Mucosa of rectum (tissue), 2 donors: ENCODE measurements around the gene TJP1.

Source experiments
- H3K27ac ChIP-seq, 2 donors: one replicate each; pipeline ENCODE4 v1.7.0; 2013; ENCODE audit warnings: inconsistent platforms in 2 of 2, low read depth in 2 of 2, low read length in 2 of 2
- H3K27me3 ChIP-seq, 2 donors: one replicate each; pipeline ENCODE4 v1.7.0; 2013; ENCODE audit warnings: low read length in 2 of 2; ENCODE audit not compliant: control insufficient read depth in 2 of 2, insufficient read depth in 2 of 2
- H3K36me3 ChIP-seq, 2 donors: one replicate each; pipeline ENCODE4 v1.7.0; 2013; ENCODE audit warnings: low read length in 2 of 2; ENCODE audit not compliant: control insufficient read depth in 2 of 2, insufficient read depth in 2 of 2
- H3K4me1 ChIP-seq, 2 donors: one replicate each; pipeline ENCODE4 v1.7.0; 2013; ENCODE audit warnings: low read length in 2 of 2, mild to moderate bottlenecking in 1 of 2; ENCODE audit not compliant: control insufficient read depth in 2 of 2, insufficient read depth in 2 of 2
- H3K4me3 ChIP-seq, 2 donors: one replicate each; pipeline ENCODE4 v1.7.0; 2013; ENCODE audit warnings: low read length in 2 of 2
- H3K9ac ChIP-seq, 2 donors: one replicate each; pipeline ENCODE4 v1.7.0; 2013; ENCODE audit warnings: low read length in 2 of 2, low read depth in 1 of 2, mild to moderate bottlenecking in 1 of 2
- H3K9me3 ChIP-seq, 2 donors: one replicate each; pipeline ENCODE4 v1.7.0; 2013; ENCODE audit warnings: low read length in 2 of 2; ENCODE audit not compliant: control insufficient read depth in 2 of 2
- donor health status: healthy.
- donor health status: Normal muscosa, but diverticular disease.

The TJP1 gene

GRCh38 chr15:29822100-29822683, at the start of gene TJP1:
Gene TJP1, minus strand, starts transcription at chr15:29822468. Its CDS starts 440 bp downstream, at chr15:29822028.
- no peaks in the 10 kb centered on the region for H3K36me3 ChIP-seq
- peak within 1 kb of the TSS; percentile 91 to 96 for H3K27ac ChIP-seq
- H3K9ac ChIP-seq, result peak within 1 kb of the TSS; percentile 63 to 85
- H3K4me3 ChIP-seq, result peak within 1 kb of the TSS; percentile 85 to 87
- no peaks in the 10 kb centered on the region for H3K9me3 ChIP-seq
- H3K27me3 ChIP-seq, result peaks cover 0 to 3% of the 10 kb centered on the region in 2 donors
- peaks cover 5 to 16% of the 10 kb centered on the region in 2 donors for H3K4me1 ChIP-seq

GRCh38 chr15:29871401-29871800, 49.1 kb upstream of the TJP1 start:
- Histone ChIP-seq H3K27ac (peak overlapping the region in 1 of 2 donors; percentile 33), H3K36me3 (no peaks in the 10 kb centered on the region), H3K9ac (no peak overlapping the region), H3K27me3 (no peaks in the 10 kb centered on the region), H3K4me1 (no peaks in the 10 kb centered on the region), H3K9me3 (no peaks in the 10 kb centered on the region), H3K4me3 (no peak overlapping the region)

GRCh38 chr15:29870495-29871151, 48.4 kb upstream of the TJP1 start:
- H3K27ac ChIP-seq, result peak overlapping the region in 1 of 2 donors; percentile 33
- H3K4me3 ChIP-seq, result no peak overlapping the region
- H3K4me1 ChIP-seq, result no peaks in the 10 kb centered on the region
- no peaks in the 10 kb centered on the region for H3K9me3 ChIP-seq
- H3K27me3 ChIP-seq, result no peaks in the 10 kb centered on the region
- H3K9ac ChIP-seq, result no peak overlapping the region
- H3K36me3 ChIP-seq, result no peaks in the 10 kb centered on the region

GRCh38 chr15:29867241-29868000, 45.2 kb upstream of the TJP1 start:
- H3K4me1 ChIP-seq, result no peaks in the 10 kb centered on the region
- H3K4me3 ChIP-seq, result no peak overlapping the region
- H3K36me3 ChIP-seq, result no peaks in the 10 kb centered on the region
- H3K9me3 ChIP-seq, result no peaks in the 10 kb centered on the region
- H3K27me3 ChIP-seq, result no peaks in the 10 kb centered on the region
- H3K9ac ChIP-seq, result no peak overlapping the region
- H3K27ac ChIP-seq, result no peak overlapping the region

- Histone ChIP-seq H3K9ac (no peak overlapping the region), H3K36me3 (no peaks in the 10 kb centered on the region), H3K4me1 (no peaks in the 10 kb centered on the region), H3K4me3 (no peak overlapping the region), H3K9me3 (no peaks in the 10 kb centered on the region), H3K27me3 (no peaks in the 10 kb centered on the region), H3K27ac (no peak overlapping the region)
Observed at GRCh38 chr15:29866337-29866736, 44.1 kb upstream of the TJP1 start.

GRCh38 chr15:29864501-29864900, 42.2 kb upstream of the TJP1 start:
- H3K9ac ChIP-seq, result no peak overlapping the region
- no peaks in the 10 kb centered on the region for H3K4me1 ChIP-seq
- no peaks in the 10 kb centered on the region for H3K36me3 ChIP-seq
- H3K9me3 ChIP-seq, result no peaks in the 10 kb centered on the region
- H3K27ac ChIP-seq, result no peak overlapping the region
- no peak overlapping the region for H3K4me3 ChIP-seq
- H3K27me3 ChIP-seq, result no peaks in the 10 kb centered on the region

GRCh38 chr15:29863438-29863837, 41.2 kb upstream of the TJP1 start:
- Histone ChIP-seq H3K36me3 (no peaks in the 10 kb centered on the region), H3K27ac (no peak overlapping the region), H3K4me1 (no peaks in the 10 kb centered on the region), H3K9ac (no peak overlapping the region), H3K4me3 (no peak overlapping the region), H3K9me3 (no peaks in the 10 kb centered on the region), H3K27me3 (no peaks in the 10 kb centered on the region)

- Histone ChIP-seq H3K4me1 (no peaks in the 10 kb centered on the region), H3K27me3 (no peaks in the 10 kb centered on the region), H3K27ac (no peak overlapping the region), H3K9me3 (no peaks in the 10 kb centered on the region), H3K36me3 (no peaks in the 10 kb centered on the region), H3K4me3 (no peak overlapping the region), H3K9ac (no peak overlapping the region)
Observed at GRCh38 chr15:29862271-29862670, 40.0 kb upstream of the TJP1 start.

GRCh38 chr15:29860872-29861271, 38.6 kb upstream of the TJP1 start:
- Histone ChIP-seq H3K4me1 (no peaks in the 10 kb centered on the region), H3K9ac (no peak overlapping the region), H3K27ac (no peak overlapping the region), H3K27me3 (no peaks in the 10 kb centered on the region), H3K36me3 (no peaks in the 10 kb centered on the region), H3K4me3 (no peak overlapping the region), H3K9me3 (no peaks in the 10 kb centered on the region)

GRCh38 chr15:29859973-29860715, 37.9 kb upstream of the TJP1 start:
- Histone ChIP-seq H3K9me3 (no peaks in the 10 kb centered on the region), H3K4me3 (no peak overlapping the region), H3K27ac (no peak overlapping the region), H3K9ac (no peak overlapping the region), H3K36me3 (no peaks in the 10 kb centered on the region), H3K27me3 (no peaks in the 10 kb centered on the region), H3K4me1 (no peaks in the 10 kb centered on the region)
